ENCODE data around the gene PSTPIP2. TPM values are rescaled to one million over a fixed set of nuclear protein-coding genes. Genes with fewer than 3 reads are reported as not detected.
A peak's percentile ranks its signal among the peaks of the same experiment; 100 is the strongest.
"Not testable (repeated sequence)": the region's sequence is repeated elsewhere in the genome, so short reads cannot be mapped to it uniquely, and the experiment has no call there.

Gene PSTPIP2
- total and polyA plus RNA-seq, 9 donors: 1.3 to 2.8 (median 2.0) TPM

- Histone ChIP-seq H3K27me3 (ENCODE audit: control insufficient read depth, insufficient read depth, low read length) (no peaks in the 10 kb centered on the region), H3K27ac (ENCODE audit: low read length) (peak overlapping the region; percentile 94), H3K4me1 (ENCODE audit: control insufficient read depth, insufficient read depth, low read length) (peaks cover 10% of the 10 kb centered on the region), H3K9me3 (replicated peaks; ENCODE audit: control insufficient read depth, low read depth, low read length) (no peaks in the 10 kb centered on the region), H3K4me3 (ENCODE audit: low read length) (peak overlapping the region; percentile 83), H3K36me3 (ENCODE audit: control insufficient read depth, insufficient read depth, low read length) (peaks cover 21% of the 10 kb centered on the region)
- peak; percentile 20 for DNase-seq
- WGBS (ENCODE audit: insufficient coverage): 67% methylated on average over 5 of the region's 22 CpGs
These were observed 24.7 kb upstream of the PSTPIP2 start for GRCh38 chr18:46096651-46097300.

- peaks cover 10% of the 10 kb centered on the region for H3K4me1 ChIP-seq (ENCODE audit: control insufficient read depth, insufficient read depth, low read length)
These were observed 23.5 kb upstream of the PSTPIP2 start for GRCh38 chr18:46095532-46095931.

GRCh38 chr18:46088501-46088900 is 16.4 kb upstream of the PSTPIP2 start:
- H3K36me3 ChIP-seq (ENCODE audit: control insufficient read depth, insufficient read depth, low read length): peaks cover 72% of the 10 kb centered on the region
- DNase-seq; H3K27me3 ChIP-seq (ENCODE audit: control insufficient read depth, insufficient read depth, low read length); H3K4me3 ChIP-seq (ENCODE audit: low read length); H3K9me3 ChIP-seq (replicated peaks; ENCODE audit: control insufficient read depth, low read depth, low read length); H3K27ac ChIP-seq (ENCODE audit: low read length); H3K4me1 ChIP-seq (ENCODE audit: control insufficient read depth, insufficient read depth, low read length): not testable (repeated sequence)
- WGBS (ENCODE audit: insufficient coverage): 85% methylated on average over 4 of the region's 8 CpGs

More at GRCh38 chr18:46095532-46095931, 23.5 kb upstream of the PSTPIP2 start:
- no peak for DNase-seq
- Histone ChIP-seq H3K27ac (ENCODE audit: low read length) (no peak overlapping the region), H3K4me3 (ENCODE audit: low read length) (no peak overlapping the region), H3K27me3 (ENCODE audit: control insufficient read depth, insufficient read depth, low read length) (no peaks in the 10 kb centered on the region), H3K9me3 (replicated peaks; ENCODE audit: control insufficient read depth, low read depth, low read length) (no peaks in the 10 kb centered on the region), H3K36me3 (ENCODE audit: control insufficient read depth, insufficient read depth, low read length) (peaks cover 27% of the 10 kb centered on the region)
- no CpG with 5 or more reads among the region's 10 CpGs for WGBS (ENCODE audit: insufficient coverage)

- Histone ChIP-seq H3K27me3 (ENCODE audit: control insufficient read depth, insufficient read depth, low read length) (no peaks in the 10 kb centered on the region), H3K9me3 (replicated peaks; ENCODE audit: control insufficient read depth, low read depth, low read length) (no peaks in the 10 kb centered on the region), H3K27ac (ENCODE audit: low read length) (no peak overlapping the region), H3K4me3 (ENCODE audit: low read length) (no peak overlapping the region), H3K36me3 (ENCODE audit: control insufficient read depth, insufficient read depth, low read length) (peaks cover 72% of the 10 kb centered on the region), H3K4me1 (ENCODE audit: control insufficient read depth, insufficient read depth, low read length) (no peaks in the 10 kb centered on the region)
- no peak for DNase-seq
- WGBS (ENCODE audit: insufficient coverage): no CpG with 5 or more reads among the region's 2 CpGs
These were observed 12.4 kb upstream of the PSTPIP2 start for GRCh38 chr18:46084431-46084830.

- no peaks in the 10 kb centered on the region for H3K9me3 ChIP-seq (replicated peaks; ENCODE audit: control insufficient read depth, low read depth, low read length)
- no peak for DNase-seq
- peaks cover 41% of the 10 kb centered on the region for H3K36me3 ChIP-seq (ENCODE audit: control insufficient read depth, insufficient read depth, low read length)
- no CpG with 5 or more reads among the region's 1 CpG for WGBS (ENCODE audit: insufficient coverage)
- no peak overlapping the region for H3K4me3 ChIP-seq (ENCODE audit: low read length)
- no peaks in the 10 kb centered on the region for H3K27me3 ChIP-seq (ENCODE audit: control insufficient read depth, insufficient read depth, low read length)
- peaks cover 2% of the 10 kb centered on the region for H3K4me1 ChIP-seq (ENCODE audit: control insufficient read depth, insufficient read depth, low read length)
- no peak overlapping the region for H3K27ac ChIP-seq (ENCODE audit: low read length)
These were observed 8.1 kb upstream of the PSTPIP2 start for GRCh38 chr18:46080156-46080555.

GRCh38 chr18:46079336-46079735 is 7.3 kb upstream of the PSTPIP2 start:
- no peaks in the 10 kb centered on the region for H3K9me3 ChIP-seq (replicated peaks; ENCODE audit: control insufficient read depth, low read depth, low read length)
- peaks cover 36% of the 10 kb centered on the region for H3K36me3 ChIP-seq (ENCODE audit: control insufficient read depth, insufficient read depth, low read length)
- peaks cover 2% of the 10 kb centered on the region for H3K4me1 ChIP-seq (ENCODE audit: control insufficient read depth, insufficient read depth, low read length)
- no peak for DNase-seq
- no peak overlapping the region for H3K27ac ChIP-seq (ENCODE audit: low read length)
- H3K4me3 ChIP-seq (ENCODE audit: low read length): no peak overlapping the region
- H3K27me3 ChIP-seq (ENCODE audit: control insufficient read depth, insufficient read depth, low read length): no peaks in the 10 kb centered on the region

- H3K4me3 ChIP-seq (ENCODE audit: low read length): no peak overlapping the region
- no peaks in the 10 kb centered on the region for H3K9me3 ChIP-seq (replicated peaks; ENCODE audit: control insufficient read depth, low read depth, low read length)
- H3K4me1 ChIP-seq (ENCODE audit: control insufficient read depth, insufficient read depth, low read length): peaks cover 20% of the 10 kb centered on the region
- peaks cover 8% of the 10 kb centered on the region for H3K27me3 ChIP-seq (ENCODE audit: control insufficient read depth, insufficient read depth, low read length)
- H3K36me3 ChIP-seq (ENCODE audit: control insufficient read depth, insufficient read depth, low read length): peaks cover 3% of the 10 kb centered on the region
- H3K27ac ChIP-seq (ENCODE audit: low read length): no peak overlapping the region
- 66% methylated on average over 2 of the region's 9 CpGs for WGBS (ENCODE audit: insufficient coverage)
- peak; percentile 81 for DNase-seq
These were observed 1.6 kb upstream of the PSTPIP2 start for GRCh38 chr18:46073474-46074331.

- Histone ChIP-seq H3K9me3 (replicated peaks; ENCODE audit: control insufficient read depth, low read depth, low read length) (no peaks in the 10 kb centered on the region), H3K36me3 (ENCODE audit: control insufficient read depth, insufficient read depth, low read length) (peaks cover 3% of the 10 kb centered on the region), H3K4me3 (ENCODE audit: low read length) (no peak overlapping the region), H3K4me1 (ENCODE audit: control insufficient read depth, insufficient read depth, low read length) (peaks cover 20% of the 10 kb centered on the region), H3K27me3 (ENCODE audit: control insufficient read depth, insufficient read depth, low read length) (peaks cover 8% of the 10 kb centered on the region), H3K27ac (ENCODE audit: low read length) (no peak overlapping the region)
- DNase-seq: peak; percentile 14
- 85% methylated on average over 3 of the region's 3 CpGs for WGBS (ENCODE audit: insufficient coverage)
These were observed 899 bp upstream of the PSTPIP2 start for GRCh38 chr18:46072959-46073358.

- DNase-seq: no peak
- 4% methylated on average over 17 of the region's 25 CpGs for WGBS (ENCODE audit: insufficient coverage)
- no peaks in the 10 kb centered on the region for H3K9me3 ChIP-seq (replicated peaks; ENCODE audit: control insufficient read depth, low read depth, low read length)
- H3K4me1 ChIP-seq (ENCODE audit: control insufficient read depth, insufficient read depth, low read length): peaks cover 18% of the 10 kb centered on the region
- H3K36me3 ChIP-seq (ENCODE audit: control insufficient read depth, insufficient read depth, low read length): no peaks in the 10 kb centered on the region
- H3K27me3 ChIP-seq (ENCODE audit: control insufficient read depth, insufficient read depth, low read length): peaks cover 8% of the 10 kb centered on the region
- H3K4me3 ChIP-seq (ENCODE audit: low read length): peak overlapping the region; percentile 60
- no peak overlapping the region for H3K27ac ChIP-seq (ENCODE audit: low read length)
These were observed 362 bp upstream of the PSTPIP2 start for GRCh38 chr18:46072376-46072867.

All from muscle of leg (tissue), 11 donors.